Ascending aorta (tissue), 2 donors: ENCODE results near the gene UCHL5. TPM values are rescaled to one million over a fixed set of nuclear protein-coding genes. Genes with fewer than 3 reads are reported as not detected.

ENCODE experiments used
- DNase-seq, 2 donors: peaks; one replicate each; pipeline ENCODE4 v3.0.0-alpha.2; 2019; ENCODE audit warnings: low spot score in 2 of 2
- H3K27ac ChIP-seq, 2 donors: fragments of 200-600 bp; sonication (generic); one replicate each; pipeline ENCODE4 v1.5.1; 2016 to 2017; ENCODE audit warnings: mild to moderate bottlenecking in 1 of 2
- H3K27me3 ChIP-seq: fragments of 200-600 bp; sonication (generic); one replicate; pipeline ENCODE4 v1.5.1; 2017
- H3K36me3 ChIP-seq, 2 donors: fragments of 200-600 bp; sonication (generic); one replicate each; pipeline ENCODE4 v1.5.1; 2016
- H3K4me1 ChIP-seq, 2 donors: fragments of 200-600 bp; sonication (generic); one replicate each; pipeline ENCODE4 v1.5.1; 2016 to 2017; ENCODE audit warnings: mild to moderate bottlenecking in 1 of 2
- H3K4me3 ChIP-seq, 2 donors: fragments of 200-600 bp; sonication (generic); one replicate each; pipeline ENCODE4 v1.5.1; 2016 to 2017; ENCODE audit warnings: mild to moderate bottlenecking in 1 of 2
- H3K9me3 ChIP-seq, 2 donors: fragments of 200-600 bp; sonication (generic); one replicate each; pipeline ENCODE4 v1.5.1; 2016
- CTCF ChIP-seq, 3 experiments: fragments of 200-600 bp in 2 of 3; fragments of 450-650 bp in 1 of 3; sonication (generic) in 2 of 3; IDR thresholded peaks; one replicate each; pipeline ENCODE4 v1.5.1; 2016 to 2019; ENCODE audit warnings: antibody characterized with exemption in 3 of 3, mild to moderate bottlenecking in 1 of 3, moderate library complexity in 1 of 3
- intact Hi-C: fragments of 100-400 bp; cut with DNase I; formaldehyde crosslinking; loops from one replicate; pipeline ENCODE4 v1.15.1; 2023
- total RNA-seq: library from RNA; depleted of rRNA; stranded (reverse); fragments of >200 nt; gene quantifications from one replicate; pipeline ENCODE4 v1.1.0, GENCODE V29; 2016

Gene UCHL5
- total RNA-seq, 1 donor from 2014 or later: 4.2 TPM

- no peak for DNase-seq
Measured at GRCh38 chr1:192976576-192976975, 82.6 kb downstream of the UCHL5 start.

GRCh38 chr1:192974701-192975100 is 84.5 kb downstream of the UCHL5 start:
- DNase-seq: no peak
- Histone ChIP-seq H3K27me3 (no peaks in the 10 kb centered on the region), H3K27ac (no peak overlapping the region)

More at GRCh38 chr1:192976576-192976975, 82.6 kb downstream of the UCHL5 start:
- H3K27ac ChIP-seq: no peak overlapping the region
- H3K4me3 ChIP-seq: no peak overlapping the region
- H3K36me3 ChIP-seq: no peaks in the 10 kb centered on the region
- H3K4me1 ChIP-seq: no peaks in the 10 kb centered on the region
- no peak for TF ChIP-seq CTCF (IDR thresholded peaks at IDR 0.05)
- H3K9me3 ChIP-seq: no peaks in the 10 kb centered on the region
- no peaks in the 10 kb centered on the region for H3K27me3 ChIP-seq
- intact Hi-C loops: no loop called here

GRCh38 chr1:192973988-192974387 is 85.2 kb downstream of the UCHL5 start:
- no peaks in the 10 kb centered on the region for H3K27me3 ChIP-seq
- H3K4me3 ChIP-seq: no peak overlapping the region
- no peaks in the 10 kb centered on the region for H3K9me3 ChIP-seq
- intact Hi-C loops: no loop called here
- TF ChIP-seq CTCF (IDR thresholded peaks at IDR 0.05): no peak
- H3K27ac ChIP-seq: no peak overlapping the region
- no peak for DNase-seq
- H3K36me3 ChIP-seq: no peaks in the 10 kb centered on the region
- H3K4me1 ChIP-seq: no peaks in the 10 kb centered on the region

More at GRCh38 chr1:192974701-192975100, 84.5 kb downstream of the UCHL5 start:
- TF ChIP-seq CTCF (IDR thresholded peaks at IDR 0.05): no peak
- intact Hi-C loops: no loop called here
- no peaks in the 10 kb centered on the region for H3K36me3 ChIP-seq
- no peaks in the 10 kb centered on the region for H3K9me3 ChIP-seq
- H3K4me3 ChIP-seq: no peak overlapping the region
- H3K4me1 ChIP-seq: no peaks in the 10 kb centered on the region

GRCh38 chr1:192973202-192973601 is 86.0 kb downstream of the UCHL5 start:
- no peaks in the 10 kb centered on the region for H3K27me3 ChIP-seq
- intact Hi-C loops: no loop called here
- no peak overlapping the region for H3K27ac ChIP-seq

GRCh38 chr1:192969091-192969490 is 90.1 kb downstream of the UCHL5 start:
- Histone ChIP-seq H3K4me3 (no peak overlapping the region), H3K9me3 (no peaks in the 10 kb centered on the region), H3K27me3 (no peaks in the 10 kb centered on the region), H3K27ac (no peak overlapping the region), H3K36me3 (no peaks in the 10 kb centered on the region), H3K4me1 (no peaks in the 10 kb centered on the region)
- intact Hi-C loops: no loop called here
- no peak for TF ChIP-seq CTCF (IDR thresholded peaks at IDR 0.05)
- DNase-seq: no peak

More at GRCh38 chr1:192973202-192973601, 86.0 kb downstream of the UCHL5 start:
- Histone ChIP-seq H3K36me3 (no peaks in the 10 kb centered on the region), H3K9me3 (no peaks in the 10 kb centered on the region), H3K4me1 (no peaks in the 10 kb centered on the region), H3K4me3 (no peak overlapping the region)
- TF ChIP-seq CTCF (IDR thresholded peaks at IDR 0.05): no peak
- DNase-seq: no peak

- H3K27me3 ChIP-seq: no peaks in the 10 kb centered on the region
- H3K36me3 ChIP-seq: no peaks in the 10 kb centered on the region
- no peak for TF ChIP-seq CTCF (IDR thresholded peaks at IDR 0.05)
- no peaks in the 10 kb centered on the region for H3K4me1 ChIP-seq
- no peaks in the 10 kb centered on the region for H3K9me3 ChIP-seq
- no peak overlapping the region for H3K4me3 ChIP-seq
- DNase-seq: no peak
- intact Hi-C loops: no loop called here
- H3K27ac ChIP-seq: no peak overlapping the region
Measured at GRCh38 chr1:192968323-192968722, 90.8 kb downstream of the UCHL5 start.
